Measurements from ENCODE around the gene CENPH.
"Not testable (repeated sequence)": the region's sequence is repeated elsewhere in the genome, so short reads cannot be mapped to it uniquely, and the experiment has no call there.

CENPH gene

DNA sequence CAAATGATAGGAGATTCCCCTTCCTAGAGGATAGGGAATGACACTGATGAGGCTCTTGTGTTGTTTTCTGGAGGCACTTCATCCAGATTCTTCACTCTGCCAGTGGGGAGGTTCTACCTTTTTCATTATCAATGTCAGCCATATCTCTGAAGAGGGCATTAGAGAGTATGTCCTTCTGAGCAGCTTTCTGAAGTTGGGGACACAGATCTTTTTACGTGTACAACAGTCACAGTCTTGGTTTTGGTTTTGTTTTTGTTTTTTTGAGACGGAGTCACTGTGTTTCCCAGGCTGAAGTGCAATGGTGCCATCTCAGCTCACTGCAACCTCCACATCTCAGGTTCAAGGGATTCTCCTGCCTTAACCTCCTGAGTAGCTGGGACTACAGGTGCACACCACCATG, 22.6 kb downstream of the CENPH start:
- TF ChIP-seq, protein P1, sequence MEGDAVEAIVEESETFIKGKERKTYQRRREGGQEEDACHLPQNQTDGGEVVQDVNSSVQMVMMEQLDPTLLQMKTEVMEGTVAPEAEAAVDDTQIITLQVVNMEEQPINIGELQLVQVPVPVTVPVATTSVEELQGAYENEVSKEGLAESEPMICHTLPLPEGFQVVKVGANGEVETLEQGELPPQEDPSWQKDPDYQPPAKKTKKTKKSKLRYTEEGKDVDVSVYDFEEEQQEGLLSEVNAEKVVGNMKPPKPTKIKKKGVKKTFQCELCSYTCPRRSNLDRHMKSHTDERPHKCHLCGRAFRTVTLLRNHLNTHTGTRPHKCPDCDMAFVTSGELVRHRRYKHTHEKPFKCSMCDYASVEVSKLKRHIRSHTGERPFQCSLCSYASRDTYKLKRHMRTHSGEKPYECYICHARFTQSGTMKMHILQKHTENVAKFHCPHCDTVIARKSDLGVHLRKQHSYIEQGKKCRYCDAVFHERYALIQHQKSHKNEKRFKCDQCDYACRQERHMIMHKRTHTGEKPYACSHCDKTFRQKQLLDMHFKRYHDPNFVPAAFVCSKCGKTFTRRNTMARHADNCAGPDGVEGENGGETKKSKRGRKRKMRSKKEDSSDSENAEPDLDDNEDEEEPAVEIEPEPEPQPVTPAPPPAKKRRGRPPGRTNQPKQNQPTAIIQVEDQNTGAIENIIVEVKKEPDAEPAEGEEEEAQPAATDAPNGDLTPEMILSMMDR (IDR thresholded peaks at IDR 0.05; ENCODE audit: borderline replicate concordance, insufficient read depth, low read depth, low read length), result no peak

DNA sequence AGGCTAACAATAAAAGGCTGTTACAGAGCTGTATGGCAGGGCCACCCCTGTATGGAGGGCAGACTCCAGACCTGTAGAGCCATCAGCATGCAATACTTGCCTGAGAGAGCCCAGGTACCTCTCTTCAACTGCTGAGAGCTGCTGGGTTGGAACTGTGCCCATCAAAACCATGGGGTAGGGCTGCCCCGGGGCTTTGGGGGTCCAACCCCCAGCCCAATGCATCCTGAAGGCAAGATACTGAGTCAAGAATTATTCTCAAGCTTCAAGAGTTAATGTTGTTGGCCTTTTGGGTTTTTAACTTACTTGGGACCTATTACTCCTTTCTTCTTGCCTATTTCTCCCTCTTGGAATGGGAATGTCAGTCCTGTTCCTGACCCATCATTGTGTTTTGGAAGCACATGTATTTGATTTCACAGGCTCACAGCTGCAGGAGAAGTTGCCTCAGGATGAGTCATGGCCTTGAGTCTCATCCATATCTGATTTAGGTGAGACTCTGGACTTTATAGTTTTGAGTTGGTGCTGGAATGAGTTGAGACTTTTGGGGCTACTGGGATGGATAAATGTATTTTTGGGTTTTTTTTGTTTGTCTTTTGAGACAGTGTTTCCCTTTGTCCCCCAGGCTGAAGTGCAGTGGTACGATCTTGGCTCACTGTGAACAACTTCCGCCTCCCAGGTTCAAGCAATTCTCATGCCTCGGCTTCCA, 24.3 kb downstream of the CENPH start:
- no peak overlapping the region for H3K4me3 ChIP-seq (ENCODE audit: low read depth, low read length)
- TF ChIP-seq, protein P1 (IDR thresholded peaks at IDR 0.05; ENCODE audit: borderline replicate concordance, insufficient read depth, low read depth, low read length), result no peak

More for the DNA sequence above, 22.6 kb downstream of the CENPH start:
- no peak overlapping the region for H3K4me3 ChIP-seq (ENCODE audit: low read depth, low read length)

DNA sequence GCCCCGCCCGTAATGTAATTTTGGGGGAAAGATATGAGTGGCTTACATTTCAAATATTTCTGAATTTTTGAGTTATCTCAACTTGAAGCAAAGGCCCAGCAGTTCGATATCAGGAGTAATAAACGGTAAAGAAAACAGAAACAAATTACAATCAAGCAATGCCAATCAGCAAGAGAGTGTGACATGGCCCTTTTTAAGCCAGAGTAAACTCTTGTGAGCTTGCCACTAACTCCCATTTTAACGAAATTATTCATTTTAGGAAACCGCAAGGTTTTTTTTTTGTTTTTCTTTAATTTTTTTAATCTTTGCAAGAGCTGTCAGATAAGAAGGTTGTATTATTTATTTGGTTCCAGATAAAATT, 27.7 kb downstream of the CENPH start:
- TF ChIP-seq, protein P1 (IDR thresholded peaks at IDR 0.05; ENCODE audit: borderline replicate concordance, insufficient read depth, low read depth, low read length), result no peak
- H3K4me3 ChIP-seq (ENCODE audit: low read depth, low read length), result peak overlapping the region; percentile 70

DNA sequence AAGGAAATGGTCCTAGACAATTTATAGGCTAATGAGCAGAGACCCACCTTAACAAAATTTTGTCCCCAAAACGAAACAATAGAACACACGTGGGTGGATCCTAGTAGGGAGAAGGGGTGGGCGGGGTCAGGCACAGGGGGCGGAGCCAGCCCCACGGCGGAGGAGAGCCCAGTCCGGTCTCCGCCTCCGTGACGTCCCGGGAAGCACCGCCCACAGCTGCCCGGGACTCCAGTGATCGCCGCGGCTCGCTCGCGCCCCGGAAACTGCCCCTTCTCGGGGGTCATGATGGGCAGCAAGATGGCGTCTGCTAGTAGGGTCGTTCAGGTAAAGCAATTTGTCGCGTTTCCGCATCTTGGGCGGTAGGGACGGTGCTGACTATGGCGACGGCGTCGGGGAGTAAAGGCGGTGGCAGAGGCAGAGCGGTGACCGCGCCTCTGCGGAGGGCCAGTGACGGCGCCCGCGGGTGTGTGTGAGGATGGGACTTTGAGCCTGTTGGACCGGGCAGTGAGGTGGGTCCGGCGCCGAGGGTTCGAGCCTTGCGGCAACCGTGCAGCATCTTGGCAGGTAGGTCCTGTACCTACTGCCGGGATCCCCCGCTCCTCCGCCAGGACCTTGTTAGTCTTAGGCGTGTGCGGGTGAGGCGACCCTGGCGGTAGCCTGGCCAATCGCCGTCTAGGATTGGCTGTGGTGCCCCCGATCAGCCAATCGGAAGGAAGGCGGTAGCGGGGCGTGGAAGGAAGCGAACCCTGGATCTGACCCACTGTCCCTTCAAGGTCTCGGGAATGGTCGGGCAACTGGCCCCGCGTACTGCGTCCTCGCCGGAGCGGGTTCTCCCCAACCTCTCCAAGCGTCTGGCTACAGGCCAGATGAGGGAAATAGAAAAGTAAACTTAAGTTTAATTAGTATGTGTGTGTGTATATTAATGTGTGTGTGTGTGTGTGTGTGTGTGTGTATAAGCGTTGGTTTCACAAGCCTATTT, 28.5 kb downstream of the CENPH start:
- peak overlapping the region; percentile 70 for H3K4me3 ChIP-seq (ENCODE audit: low read depth, low read length)

DNA sequence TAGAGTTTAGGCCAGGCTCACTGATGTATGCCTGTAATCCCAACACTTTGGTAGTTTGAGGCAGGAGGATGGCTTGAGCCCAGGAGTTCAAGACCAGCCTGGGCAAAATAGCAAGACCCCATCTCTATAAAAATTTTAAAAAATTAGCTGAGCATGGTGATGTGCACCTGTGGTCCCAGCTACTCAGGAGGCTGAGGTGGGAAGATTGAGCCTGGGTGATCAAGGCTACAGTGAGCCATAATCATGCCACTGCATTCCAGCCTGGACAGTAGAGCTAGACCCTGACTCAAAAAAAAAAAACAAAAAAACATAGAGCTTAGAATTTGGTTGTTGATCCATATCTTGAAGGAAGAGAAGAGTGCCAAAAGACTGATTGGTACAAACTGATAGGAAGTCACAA, 30.6 kb downstream of the CENPH start:
- no peak overlapping the region for H3K4me3 ChIP-seq (ENCODE audit: low read depth, low read length)
- TF ChIP-seq, protein P1 (IDR thresholded peaks at IDR 0.05; ENCODE audit: borderline replicate concordance, insufficient read depth, low read depth, low read length), result no peak

More for the DNA sequence above, 28.5 kb downstream of the CENPH start:
- TF ChIP-seq, protein P1 (IDR thresholded peaks at IDR 0.05; ENCODE audit: borderline replicate concordance, insufficient read depth, low read depth, low read length), result 0 out of 2 replicates have a peak, but pooled peaks have one; percentile 2

DNA sequence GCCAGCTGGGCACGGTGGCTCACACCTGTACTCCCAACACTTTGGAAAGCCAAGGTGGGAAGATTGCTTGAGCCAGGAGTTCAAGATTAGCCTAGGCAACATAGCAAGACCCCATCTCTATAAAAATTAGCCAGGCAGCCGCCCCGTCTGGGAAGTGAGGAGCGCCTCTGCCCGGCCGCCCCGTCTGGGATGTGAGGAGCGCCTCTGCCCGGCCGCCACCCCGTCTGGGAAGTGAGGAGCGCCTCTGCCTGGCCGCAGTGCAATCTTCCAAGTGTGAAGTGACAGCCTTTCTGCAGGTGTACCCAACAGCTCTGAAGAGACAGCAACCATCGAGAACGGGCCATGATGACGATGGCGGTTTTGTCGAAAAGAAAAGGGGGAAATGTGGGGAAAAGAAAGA, 31.0 kb downstream of the CENPH start:
- not testable (repeated sequence) for H3K4me3 ChIP-seq (ENCODE audit: low read depth, low read length)

DNA sequence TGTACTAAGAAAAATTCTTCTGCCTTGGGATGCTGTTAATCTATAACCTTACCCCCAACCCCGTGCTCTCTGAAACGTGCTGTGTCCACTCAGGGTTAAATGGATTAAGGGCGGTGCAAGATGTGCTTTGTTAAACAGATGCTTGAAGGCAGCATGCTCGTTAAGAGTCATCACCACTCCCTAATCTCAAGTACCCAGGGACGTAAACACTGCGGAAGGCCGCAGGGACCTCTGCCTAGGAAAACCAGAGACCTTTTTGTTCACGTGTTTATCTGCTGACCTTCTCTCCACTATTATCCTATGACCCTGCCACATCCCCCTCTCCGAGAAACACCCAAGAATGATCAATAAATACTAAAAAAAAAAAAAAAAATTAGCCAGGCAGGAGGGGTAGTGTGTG, 31.4 kb downstream of the CENPH start:
- H3K4me3 ChIP-seq (ENCODE audit: low read depth, low read length), result not testable (repeated sequence)

DNA sequence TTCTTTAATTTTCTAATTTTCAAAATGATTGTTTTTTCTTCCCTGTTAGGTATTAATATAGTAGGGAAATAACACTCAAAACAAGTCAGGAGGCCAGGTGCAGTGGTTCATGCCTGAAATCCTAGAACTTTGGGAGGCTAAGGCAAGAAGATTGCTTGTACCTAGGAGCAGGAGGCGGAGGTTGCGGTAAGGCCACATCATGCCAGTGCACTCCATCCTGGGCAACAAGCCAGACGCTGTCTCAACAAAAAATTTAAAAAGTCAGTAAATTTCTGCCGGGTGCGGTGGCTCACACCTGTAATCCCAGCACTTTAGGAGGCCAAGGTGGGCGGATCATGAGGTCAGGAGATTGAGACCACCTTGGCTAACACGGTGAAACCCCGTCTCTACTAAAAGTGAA, 35.1 kb downstream of the CENPH start:
- no peak overlapping the region for H3K4me3 ChIP-seq (ENCODE audit: low read depth, low read length)
- TF ChIP-seq, protein P1 (IDR thresholded peaks at IDR 0.05; ENCODE audit: borderline replicate concordance, insufficient read depth, low read depth, low read length), result no peak

Measured in GM12875 (cell line).